GM12801 (cell line): Measurements from ENCODE around the gene PRRC2B.

Experiments used
- TF ChIP-seq, protein P1 (sequence below): IDR thresholded peaks from one replicate; pipeline ENCODE4 v1.5.1; 2011; ENCODE audit warnings: control low read depth; ENCODE audit not compliant: insufficient read length; ENCODE audit errors: extremely low read depth

PRRC2B gene

GRCh38 chr9:131473891-131474290 is 80.0 kb downstream of the PRRC2B start:
- TF ChIP-seq, protein P1, sequence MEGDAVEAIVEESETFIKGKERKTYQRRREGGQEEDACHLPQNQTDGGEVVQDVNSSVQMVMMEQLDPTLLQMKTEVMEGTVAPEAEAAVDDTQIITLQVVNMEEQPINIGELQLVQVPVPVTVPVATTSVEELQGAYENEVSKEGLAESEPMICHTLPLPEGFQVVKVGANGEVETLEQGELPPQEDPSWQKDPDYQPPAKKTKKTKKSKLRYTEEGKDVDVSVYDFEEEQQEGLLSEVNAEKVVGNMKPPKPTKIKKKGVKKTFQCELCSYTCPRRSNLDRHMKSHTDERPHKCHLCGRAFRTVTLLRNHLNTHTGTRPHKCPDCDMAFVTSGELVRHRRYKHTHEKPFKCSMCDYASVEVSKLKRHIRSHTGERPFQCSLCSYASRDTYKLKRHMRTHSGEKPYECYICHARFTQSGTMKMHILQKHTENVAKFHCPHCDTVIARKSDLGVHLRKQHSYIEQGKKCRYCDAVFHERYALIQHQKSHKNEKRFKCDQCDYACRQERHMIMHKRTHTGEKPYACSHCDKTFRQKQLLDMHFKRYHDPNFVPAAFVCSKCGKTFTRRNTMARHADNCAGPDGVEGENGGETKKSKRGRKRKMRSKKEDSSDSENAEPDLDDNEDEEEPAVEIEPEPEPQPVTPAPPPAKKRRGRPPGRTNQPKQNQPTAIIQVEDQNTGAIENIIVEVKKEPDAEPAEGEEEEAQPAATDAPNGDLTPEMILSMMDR = no peak

GRCh38 chr9:131474711-131475110 is 80.8 kb downstream of the PRRC2B start:
- TF ChIP-seq, protein P1 = no peak

DNA sequence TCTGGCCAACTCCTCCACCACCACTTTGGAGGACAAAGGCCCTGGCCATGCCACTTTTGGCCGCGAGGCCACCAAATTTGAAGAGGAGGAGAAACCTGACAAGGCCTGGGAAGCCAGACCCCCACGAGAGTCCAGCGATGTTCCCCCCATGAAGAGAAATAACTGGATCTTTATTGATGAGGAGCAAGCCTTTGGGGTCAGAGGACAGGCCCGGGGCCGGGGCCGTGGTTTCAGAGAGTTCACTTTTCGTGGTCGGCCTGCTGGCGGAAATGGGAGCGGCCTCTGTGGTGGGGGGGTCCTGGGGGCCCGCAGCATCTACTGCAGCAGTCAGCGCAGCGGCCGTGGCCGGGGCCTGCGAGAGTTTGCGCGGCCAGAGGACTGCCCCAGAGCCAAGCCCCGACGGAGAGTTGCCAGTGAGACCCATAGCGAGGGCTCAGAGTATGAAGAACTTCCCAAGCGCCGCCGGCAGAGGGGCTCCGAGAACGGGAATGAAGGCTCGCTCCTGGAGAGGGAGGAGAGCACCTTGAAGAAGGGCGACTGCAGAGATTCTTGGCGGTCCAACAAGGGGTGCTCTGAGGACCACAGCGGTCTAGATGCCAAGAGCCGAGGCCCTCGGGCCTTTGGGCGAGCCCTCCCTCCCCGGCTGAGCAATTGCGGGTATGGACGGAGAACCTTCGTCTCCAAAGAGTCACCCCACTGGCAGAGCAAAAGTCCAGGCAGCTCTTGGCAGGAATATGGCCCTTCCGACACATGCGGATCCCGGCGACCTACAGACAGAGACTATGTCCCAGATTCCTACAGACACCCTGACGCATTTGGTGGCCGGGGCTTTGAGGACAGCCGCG is 81.4 kb downstream of the PRRC2B start:
- TF ChIP-seq, protein P1 = no peak

DNA sequence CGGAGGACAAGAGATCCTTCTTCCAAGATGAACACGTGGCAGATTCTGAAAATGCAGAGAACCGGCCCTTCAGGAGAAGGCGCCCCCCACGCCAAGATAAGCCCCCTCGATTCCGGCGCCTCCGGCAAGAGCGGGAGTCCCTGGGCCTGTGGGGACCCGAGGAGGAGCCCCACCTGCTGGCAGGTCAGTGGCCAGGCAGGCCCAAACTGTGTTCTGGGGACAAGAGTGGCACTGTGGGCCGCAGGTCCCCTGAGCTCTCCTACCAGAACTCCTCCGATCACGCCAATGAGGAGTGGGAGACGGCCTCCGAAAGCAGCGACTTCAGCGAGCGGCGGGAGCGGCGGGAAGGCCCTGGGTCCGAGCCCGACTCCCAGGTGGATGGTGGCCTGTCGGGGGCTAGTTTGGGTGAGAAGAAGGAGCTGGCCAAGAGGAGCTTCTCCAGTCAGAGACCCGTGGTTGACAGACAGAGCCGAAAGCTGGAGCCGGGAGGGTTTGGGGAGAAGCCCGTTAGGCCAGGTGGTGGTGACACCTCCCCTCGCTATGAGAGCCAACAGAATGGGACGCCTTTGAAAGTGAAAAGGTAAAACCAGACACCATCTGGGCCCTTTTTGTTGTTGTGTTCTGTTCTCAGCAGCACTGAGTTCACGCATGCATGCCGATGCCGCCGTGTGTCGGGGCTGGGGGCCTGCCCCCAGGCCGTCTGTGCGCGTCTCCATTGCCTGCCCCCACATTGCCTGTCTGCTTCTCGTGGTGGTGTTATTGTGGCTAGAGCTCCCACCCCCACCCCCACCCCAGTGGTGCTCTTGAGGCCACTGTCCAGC is 82.3 kb downstream of the PRRC2B start:
- TF ChIP-seq, protein P1 = no peak

DNA sequence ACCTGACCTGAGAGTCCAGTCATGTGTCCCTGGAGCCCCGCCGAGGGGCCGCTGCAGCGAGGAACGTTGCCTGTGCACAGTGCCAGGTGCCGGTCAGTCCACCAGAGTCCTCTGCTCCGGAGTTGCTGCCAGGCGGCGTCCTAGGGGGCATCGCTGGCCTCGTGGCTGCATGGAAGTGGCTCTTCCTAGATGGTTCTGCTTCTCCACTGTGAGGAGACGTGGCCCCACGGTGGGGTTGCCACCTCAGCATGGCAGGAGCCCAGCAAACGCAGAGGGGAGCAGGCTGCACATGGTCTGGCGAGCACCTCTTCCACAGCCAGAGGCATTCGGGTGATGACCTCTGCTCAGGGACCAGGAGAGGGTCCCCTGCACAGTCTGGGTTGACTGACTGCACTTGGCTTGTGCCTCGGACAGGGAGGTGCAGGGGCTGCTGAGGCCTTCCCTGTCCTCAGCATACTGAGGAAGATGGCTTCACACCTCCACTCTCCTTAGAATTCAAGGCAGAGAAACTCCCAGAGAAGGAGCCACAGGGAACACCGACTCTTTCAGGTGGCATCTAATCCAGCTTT is 83.0 kb downstream of the PRRC2B start:
- TF ChIP-seq, protein P1 = no peak

DNA sequence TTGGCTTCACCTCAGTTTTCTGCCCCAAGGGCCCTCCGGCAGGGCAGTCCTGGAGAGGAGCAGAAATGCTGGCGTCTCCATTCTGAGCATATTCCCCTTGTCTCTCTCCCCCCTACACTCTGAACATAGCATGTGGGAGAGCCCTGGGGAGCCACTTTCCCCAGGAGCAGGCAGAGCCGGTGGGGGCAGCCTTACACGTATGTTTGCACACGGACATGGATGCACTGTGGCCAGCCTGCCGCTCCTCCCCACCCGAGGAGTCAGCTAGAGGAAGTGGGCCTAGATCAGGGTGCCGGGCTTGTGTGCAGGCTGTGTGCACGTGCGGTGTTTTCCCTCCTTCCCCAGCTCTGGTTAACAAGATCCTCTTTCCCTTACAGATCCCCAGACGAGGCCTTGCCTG is 83.5 kb downstream of the PRRC2B start:
- TF ChIP-seq, protein P1 = no peak

DNA sequence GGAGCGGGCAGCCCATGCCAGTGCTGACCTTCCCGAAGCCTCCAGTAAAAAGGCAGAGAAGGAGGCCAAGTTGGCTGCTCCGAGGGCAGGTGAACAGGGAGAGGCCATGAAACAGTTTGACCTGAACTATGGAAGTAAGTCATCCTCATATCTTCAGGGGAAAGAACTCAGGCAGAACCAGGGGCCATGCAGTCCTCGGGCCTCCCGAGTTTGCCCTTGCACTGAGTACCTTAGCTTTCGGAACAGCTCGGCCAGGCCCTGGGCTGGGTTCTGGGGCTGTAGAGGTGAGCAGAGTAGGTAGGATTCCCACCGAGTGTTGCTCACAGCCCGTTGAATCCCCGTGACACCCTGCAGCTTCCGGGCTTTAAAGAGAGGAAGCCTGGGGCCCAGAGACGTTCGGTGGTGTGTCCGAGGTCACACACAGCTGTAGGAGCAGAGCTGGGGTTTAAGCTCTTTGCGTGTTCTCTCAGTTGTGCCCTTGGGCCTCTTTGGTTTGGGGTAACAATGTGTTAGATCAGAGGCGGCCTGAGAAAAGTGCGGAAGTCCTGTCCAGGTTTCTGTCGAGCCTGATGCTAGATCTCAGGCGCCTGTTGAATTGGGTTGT is 84.0 kb downstream of the PRRC2B start:
- TF ChIP-seq, protein P1 = no peak
